Activated T-helper 1 cell treated with anti-CD3 and anti-CD28 coated beads, Interleukin-2, amount 50 U/mL, for 16 hours (primary cell): ENCODE measurements around the gene NEGR1.

Experiments
- DNase-seq, 2 donors: peaks; one replicate each; pipeline ENCODE4 v3.0.0-alpha.2; 2020; ENCODE audit warnings: low read depth in 1 of 2, low spot score in 1 of 2

NEGR1 gene

DNA sequence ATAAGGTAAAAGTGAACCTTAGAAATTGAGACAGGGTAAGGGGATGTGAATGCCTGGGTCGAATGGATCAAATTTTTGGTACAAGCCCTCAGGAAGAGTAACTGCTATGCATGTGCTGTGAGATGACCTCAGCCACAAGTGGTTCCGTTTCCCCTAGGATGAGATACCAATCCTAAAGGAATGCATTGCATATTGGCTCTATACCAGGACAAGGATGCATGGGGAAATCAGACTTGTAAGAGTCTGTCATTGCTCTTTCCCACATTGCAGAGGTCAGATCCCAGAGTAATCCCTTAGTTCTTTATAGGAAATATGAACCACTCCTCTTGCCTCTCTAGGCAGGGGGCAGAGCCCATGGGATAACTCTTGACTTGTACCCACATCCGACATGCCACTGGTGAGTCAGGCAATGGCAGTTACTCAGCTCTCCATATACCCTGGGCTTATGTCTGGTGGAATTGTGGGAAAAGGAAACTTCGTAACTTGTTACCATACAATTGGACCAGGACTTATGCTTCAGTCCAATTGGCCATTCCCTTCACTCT lies 773.2 kb downstream of the NEGR1 start:
- no peak for DNase-seq

GRCh38 chr1:71502006-71502405 lies 780.3 kb downstream of the NEGR1 start:
- no peak for DNase-seq

DNA sequence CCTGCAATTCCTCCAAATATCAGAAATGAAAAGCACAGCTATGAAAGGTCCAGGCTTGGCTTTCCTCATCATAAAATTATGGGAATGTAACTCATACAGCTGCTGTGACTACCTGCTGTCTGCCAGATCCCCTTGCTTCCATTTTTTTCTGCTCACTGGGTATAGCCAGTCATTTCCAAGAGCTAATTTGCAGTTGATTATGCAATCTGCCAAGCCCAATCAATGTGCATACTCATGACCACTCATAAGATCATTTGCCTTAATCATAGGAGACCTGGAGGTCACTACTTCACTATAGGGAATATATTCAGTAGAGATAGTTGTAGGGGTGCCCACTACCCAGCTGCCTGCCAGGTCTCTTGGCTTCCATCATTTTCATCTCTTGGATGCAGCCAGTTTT lies 783.8 kb downstream of the NEGR1 start:
- no peak for DNase-seq

DNA sequence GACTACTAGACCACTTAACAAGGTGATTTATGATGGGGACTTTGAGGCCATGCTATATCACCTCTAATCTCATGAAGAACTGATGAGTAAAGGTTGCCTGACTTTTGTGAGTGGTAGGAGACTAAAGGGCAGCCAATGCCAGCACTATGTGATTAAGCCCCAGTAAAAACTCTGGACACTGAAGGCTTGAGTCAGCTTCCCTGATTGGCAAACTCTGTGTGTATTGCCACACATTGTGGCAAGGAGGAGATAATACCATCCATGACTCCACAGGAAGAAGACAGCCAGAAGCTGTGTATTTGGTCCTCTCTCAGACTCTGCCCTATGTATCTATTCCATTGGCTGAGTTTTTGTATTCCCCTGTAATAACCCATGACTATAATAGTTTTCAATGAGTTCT lies 788.2 kb downstream of the NEGR1 start:
- DNase-seq = no peak

DNA sequence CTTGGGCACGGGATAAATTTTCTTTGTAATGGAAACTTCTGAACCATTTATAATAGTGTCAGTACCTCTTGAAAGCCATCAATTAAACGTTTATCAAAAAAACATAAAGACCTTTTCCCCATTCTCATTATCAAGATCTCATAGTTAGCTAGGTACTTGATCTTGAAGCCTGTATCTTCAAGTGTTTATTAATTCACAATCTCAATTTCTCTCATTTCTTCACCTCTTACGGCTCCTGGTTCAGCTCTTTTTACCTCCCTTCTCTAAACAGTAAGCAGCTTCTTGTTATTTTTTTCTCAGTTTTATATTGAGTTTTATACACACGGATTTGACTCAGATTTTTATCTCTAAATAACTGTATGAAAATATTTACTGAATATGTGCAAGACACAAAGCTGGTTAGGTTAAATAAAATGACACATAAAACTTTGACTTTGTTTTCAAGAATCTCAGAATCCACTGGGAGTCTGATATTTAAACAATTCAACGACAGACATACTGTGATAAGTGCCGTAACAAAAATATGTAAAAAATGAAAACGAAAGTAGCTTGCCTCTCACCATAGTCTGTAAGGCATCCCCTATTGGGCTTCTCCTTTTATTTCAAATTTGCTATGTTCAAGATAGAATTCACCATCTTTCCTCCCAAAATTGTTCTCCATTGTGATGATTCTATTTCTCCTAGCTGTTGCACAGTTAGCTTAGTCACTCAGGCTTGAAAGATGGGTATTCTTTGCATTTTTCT lies 789.9 kb downstream of the NEGR1 start:
- no peak for DNase-seq

DNA sequence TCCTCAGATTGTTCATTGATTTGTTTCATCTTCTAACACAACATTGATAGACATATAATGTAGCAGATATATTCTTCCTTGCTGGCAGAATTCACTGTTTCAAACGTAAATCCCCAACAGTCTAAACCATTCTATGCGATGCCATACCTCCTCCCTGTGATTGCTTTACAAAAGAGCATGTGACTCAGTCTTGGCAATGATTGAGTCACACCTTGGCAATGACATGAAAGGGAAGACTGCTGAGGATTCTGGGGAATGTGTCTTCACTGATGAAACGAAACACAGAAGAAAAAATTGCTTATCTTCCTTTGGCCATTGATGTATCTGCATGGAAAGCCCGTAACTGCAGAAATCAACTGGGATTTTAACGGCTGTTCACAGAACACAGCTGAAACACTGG lies 791.9 kb downstream of the NEGR1 start:
- DNase-seq = no peak

GRCh38 chr1:71488555-71489252 lies 793.6 kb downstream of the NEGR1 start:
- no peak for DNase-seq

- no peak for DNase-seq
Observed at GRCh38 chr1:71473331-71473730, 809.0 kb downstream of the NEGR1 start.

- DNase-seq = no peak
Observed at GRCh38 chr1:71465093-71465492, 817.2 kb downstream of the NEGR1 start.

DNA sequence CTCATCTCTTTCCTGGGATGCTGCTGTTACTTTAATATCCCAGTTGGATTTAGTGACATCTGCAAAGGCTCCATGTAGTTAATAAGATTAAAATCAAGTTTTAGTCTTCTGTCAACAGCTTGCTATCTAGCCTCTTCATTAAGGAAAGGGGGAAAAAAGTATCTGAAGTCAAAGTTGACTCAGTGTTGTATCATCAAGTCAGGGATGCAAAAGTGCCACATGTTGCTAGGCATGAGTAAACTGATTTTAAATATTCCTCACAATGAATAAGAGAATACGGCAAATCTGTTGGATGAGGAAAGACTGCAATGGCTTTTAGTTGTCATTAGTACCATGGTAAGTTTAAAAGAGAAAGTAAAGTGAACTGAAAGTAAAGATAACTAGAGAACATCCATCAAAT lies 818.3 kb downstream of the NEGR1 start:
- no peak for DNase-seq

DNA sequence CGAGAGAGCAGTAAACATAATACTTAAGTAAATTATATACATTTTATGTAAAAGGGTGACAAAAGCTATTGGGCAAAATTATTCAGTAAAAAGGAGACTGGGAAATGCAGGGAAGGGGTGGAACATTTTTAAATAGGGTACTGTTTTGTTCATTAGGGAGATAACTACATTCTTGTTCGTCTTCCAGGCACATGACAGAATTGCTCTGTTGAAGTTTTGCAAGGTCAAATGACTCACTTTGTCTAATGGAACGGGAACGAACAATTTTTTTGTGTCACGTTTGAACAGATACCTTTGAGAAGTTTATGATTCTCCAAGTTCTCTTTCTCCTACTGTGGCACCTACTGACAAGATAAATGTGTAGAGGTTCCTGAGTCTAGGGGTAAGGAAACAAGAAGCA lies 819.2 kb downstream of the NEGR1 start:
- no peak for DNase-seq

- DNase-seq = no peak
Observed at GRCh38 chr1:71462247-71462646, 820.1 kb downstream of the NEGR1 start.

DNA sequence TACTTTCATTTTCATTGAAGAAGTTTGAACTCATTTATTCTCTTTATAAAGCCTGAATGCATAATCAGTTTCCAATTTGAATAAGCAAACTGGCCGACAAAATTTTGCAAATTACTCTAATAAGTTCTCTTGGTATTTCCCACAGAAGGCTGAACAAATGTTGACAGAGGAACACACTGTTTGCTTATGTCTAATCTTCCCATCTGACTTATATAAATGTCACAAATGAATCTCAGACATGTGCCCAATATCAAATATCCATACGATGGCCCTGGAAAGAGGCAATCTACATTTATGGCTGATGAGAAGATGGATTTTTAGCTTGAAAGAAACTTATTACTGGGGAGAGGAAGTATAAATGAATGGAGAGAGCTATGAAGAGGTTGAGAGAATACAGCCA lies 820.9 kb downstream of the NEGR1 start:
- no peak for DNase-seq

DNA sequence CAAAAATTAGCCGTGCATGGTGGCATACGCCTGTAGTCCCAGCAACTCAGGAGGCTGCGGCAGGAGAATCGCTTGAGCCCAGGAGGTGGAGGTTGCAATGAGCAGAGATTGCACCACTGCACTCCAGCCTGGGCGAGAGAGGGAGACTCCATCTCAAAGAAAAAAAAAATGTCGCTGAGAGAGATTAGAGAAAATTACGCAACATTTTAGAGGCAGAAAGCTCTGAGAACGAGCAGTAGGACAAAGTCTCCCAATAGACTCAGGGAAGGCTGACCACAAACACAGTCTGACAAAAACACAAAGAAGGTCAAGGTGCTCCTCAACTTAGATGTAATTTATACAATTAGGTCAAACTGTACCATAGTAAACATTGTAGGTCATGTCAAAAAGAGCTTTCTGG lies 833.9 kb downstream of the NEGR1 start:
- no peak for DNase-seq

DNA sequence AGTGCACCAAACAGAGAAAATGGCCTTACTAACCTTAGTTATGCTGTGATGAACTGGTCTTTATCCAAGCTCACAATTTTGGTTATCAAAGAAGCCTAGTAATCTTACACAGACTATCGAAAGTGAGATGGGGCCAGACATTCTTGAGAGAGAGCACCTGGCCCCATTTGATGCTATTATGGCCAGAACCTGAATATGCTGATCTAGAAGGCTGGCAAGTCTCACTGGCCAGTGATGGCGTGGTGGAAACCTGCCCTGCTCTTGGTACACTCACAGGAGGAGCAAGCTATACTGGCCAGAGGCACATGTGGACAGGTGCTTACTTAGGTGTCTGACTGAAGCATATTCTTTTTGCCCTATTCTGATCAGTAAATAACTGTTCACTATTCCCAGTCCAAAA lies 843.7 kb downstream of the NEGR1 start:
- DNase-seq = no peak

GRCh38 chr1:71435951-71436350 lies 846.4 kb downstream of the NEGR1 start:
- DNase-seq = no peak

- no peak for DNase-seq
Observed at GRCh38 chr1:71434240-71434639, 848.1 kb downstream of the NEGR1 start.

GRCh38 chr1:71428029-71428428 lies 854.3 kb downstream of the NEGR1 start:
- no peak for DNase-seq

- no peak for DNase-seq
Observed at GRCh38 chr1:71427066-71427465, 855.3 kb downstream of the NEGR1 start.

DNA sequence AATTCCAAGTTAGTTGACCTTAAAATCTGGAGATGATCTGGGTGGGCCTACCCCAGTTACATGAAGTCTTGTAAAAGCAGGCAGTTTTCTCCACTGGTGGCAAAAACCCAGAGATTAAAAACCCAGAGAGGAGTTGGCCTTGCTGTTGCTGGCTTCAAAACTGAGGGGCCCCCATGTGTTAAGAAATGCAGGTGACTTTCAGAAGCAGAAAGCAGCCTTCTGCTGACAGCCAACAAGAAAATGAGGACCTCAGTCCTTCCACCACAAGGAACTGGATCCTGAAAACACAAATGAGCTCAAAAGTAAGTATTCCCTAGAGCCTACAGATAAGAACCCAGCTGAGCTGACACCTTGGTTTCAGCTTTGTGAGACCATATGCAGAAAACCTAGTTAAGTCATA lies 857.8 kb downstream of the NEGR1 start:
- no peak for DNase-seq

- no peak for DNase-seq
Observed at GRCh38 chr1:71422221-71422620, 860.1 kb downstream of the NEGR1 start.

- no peak for DNase-seq
Observed at GRCh38 chr1:71417421-71417820, 864.9 kb downstream of the NEGR1 start.

DNA sequence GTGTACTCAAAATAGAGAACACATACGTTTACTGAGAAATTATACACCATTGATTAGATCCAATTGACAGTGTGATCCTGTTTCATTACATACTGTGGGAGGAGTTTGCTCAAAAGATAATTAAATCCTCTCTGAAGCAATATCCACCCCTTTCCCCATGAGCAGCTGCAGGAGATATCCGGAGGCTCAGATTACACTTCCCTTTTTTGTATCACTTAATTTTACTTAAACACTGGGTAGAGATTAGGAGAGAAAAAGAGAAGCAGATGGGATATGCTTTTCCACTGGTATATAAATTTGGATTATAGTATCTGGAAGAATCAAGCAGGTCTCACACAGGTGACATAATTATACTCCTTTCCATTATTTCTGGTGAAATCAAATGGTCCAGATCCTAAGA lies 868.2 kb downstream of the NEGR1 start:
- DNase-seq = no peak
